ENCODE data around the gene ATP13A4. TPM values are rescaled to one million over a fixed set of nuclear protein-coding genes. Genes with fewer than 3 reads are reported as not detected.

ATP13A4 gene
- total RNA-seq, 2 donors from 2014 or later, result 0.57 to 1.3 TPM

DNA sequence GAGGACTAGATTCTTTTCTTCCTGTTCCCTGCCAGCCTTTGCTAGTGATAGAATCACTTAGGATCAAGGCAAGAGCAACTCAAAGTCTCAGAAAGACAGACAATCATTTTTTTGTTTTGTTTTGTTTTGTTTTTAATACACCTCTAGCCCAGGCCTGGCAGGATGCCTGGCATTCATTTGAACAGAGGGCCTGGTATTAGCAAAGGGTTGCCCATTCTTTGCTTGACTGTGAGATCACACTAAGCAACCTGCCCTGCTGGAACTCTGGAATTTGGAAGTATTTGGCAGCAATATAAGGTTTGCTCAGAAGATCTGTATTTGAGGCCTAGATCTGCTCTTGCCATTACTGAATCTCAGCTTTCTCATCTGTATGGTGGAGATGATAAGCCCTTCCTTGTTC lies 154.4 kb downstream of the ATP13A4 start:
- no peak overlapping the region for H3K4me3 ChIP-seq (ENCODE audit: low read length)
- peaks cover 9% of the 10 kb centered on the region for H3K9me3 ChIP-seq (ENCODE audit: control insufficient read depth, low read length)
- no peak for DNase-seq
- Mint-ChIP-seq H3K4me1 (peaks cover 19% of the 10 kb centered on the region), H3K27me3 (ENCODE audit: insufficient read depth) (peaks cover 5% of the 10 kb centered on the region), H3K36me3 (ENCODE audit: low read depth) (no peaks in the 10 kb centered on the region), H3K9me3 (peaks cover 5% of the 10 kb centered on the region), H3K27ac (no peak overlapping the region), H3K4me3 (no peak overlapping the region)
- no peaks in the 10 kb centered on the region for H3K27me3 ChIP-seq (ENCODE audit: control insufficient read depth, insufficient read depth, low read length, poor library complexity, severe bottlenecking)
- no peak overlapping the region for H3K9ac ChIP-seq (ENCODE audit: extremely low read depth, low read length, poor library complexity, severe bottlenecking)
- TF ChIP-seq, protein P1, sequence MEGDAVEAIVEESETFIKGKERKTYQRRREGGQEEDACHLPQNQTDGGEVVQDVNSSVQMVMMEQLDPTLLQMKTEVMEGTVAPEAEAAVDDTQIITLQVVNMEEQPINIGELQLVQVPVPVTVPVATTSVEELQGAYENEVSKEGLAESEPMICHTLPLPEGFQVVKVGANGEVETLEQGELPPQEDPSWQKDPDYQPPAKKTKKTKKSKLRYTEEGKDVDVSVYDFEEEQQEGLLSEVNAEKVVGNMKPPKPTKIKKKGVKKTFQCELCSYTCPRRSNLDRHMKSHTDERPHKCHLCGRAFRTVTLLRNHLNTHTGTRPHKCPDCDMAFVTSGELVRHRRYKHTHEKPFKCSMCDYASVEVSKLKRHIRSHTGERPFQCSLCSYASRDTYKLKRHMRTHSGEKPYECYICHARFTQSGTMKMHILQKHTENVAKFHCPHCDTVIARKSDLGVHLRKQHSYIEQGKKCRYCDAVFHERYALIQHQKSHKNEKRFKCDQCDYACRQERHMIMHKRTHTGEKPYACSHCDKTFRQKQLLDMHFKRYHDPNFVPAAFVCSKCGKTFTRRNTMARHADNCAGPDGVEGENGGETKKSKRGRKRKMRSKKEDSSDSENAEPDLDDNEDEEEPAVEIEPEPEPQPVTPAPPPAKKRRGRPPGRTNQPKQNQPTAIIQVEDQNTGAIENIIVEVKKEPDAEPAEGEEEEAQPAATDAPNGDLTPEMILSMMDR (conservative IDR thresholded peaks at IDR 0.05), result no peak
- peaks cover 4% of the 10 kb centered on the region for H3K4me1 ChIP-seq (ENCODE audit: control insufficient read depth, insufficient read depth, low read length)
- no peaks in the 10 kb centered on the region for H3K36me3 ChIP-seq (ENCODE audit: control insufficient read depth, insufficient read depth, low read length)
- H3K27ac ChIP-seq (ENCODE audit: low read depth, low read length), result no peak overlapping the region

DNA sequence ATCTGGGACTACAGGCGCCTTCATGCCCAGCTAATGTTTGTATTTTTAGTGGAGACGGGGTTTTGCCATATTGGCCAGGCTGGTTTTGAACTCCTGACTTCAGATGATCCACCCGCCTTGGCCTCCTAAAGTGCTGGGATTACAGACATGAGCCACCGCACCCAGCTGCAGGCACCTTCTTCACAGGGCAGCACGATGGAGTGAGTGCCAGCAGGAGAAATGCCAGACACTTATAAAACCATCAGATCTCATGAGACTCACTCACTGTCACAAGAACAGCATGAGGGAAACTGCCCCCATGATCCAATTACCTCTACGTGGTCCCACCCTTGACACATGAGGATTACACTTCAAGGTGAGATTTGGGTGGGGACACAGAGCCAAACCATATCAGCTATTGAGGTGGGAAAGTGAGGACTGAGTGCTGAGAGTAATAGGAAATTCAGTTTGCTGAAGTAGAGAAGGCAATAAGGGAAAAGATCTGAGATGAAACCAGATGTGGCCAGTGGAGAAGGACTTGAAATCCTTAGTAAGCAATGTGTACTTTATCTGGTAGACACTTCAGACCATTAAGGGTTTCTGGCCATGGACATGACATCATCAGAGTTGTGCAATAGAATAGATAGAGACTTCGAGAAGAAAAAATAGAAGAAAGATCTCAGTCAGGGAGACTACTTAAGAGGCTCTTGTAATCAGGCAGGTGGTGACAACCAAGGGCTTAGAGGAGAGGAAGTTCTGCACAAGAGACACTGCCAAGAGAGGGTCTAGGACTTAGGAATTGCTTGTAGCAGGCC lies 158.0 kb downstream of the ATP13A4 start:
- Mint-ChIP-seq H3K4me1 (peaks cover 5% of the 10 kb centered on the region), H3K27ac (no peak overlapping the region), H3K27me3 (ENCODE audit: insufficient read depth) (peaks cover 12% of the 10 kb centered on the region), H3K4me3 (no peak overlapping the region), H3K36me3 (ENCODE audit: low read depth) (no peaks in the 10 kb centered on the region), H3K9me3 (peaks cover 19% of the 10 kb centered on the region)
- no peak overlapping the region for H3K27ac ChIP-seq (ENCODE audit: low read depth, low read length)
- no peaks in the 10 kb centered on the region for H3K27me3 ChIP-seq (ENCODE audit: control insufficient read depth, insufficient read depth, low read length, poor library complexity, severe bottlenecking)
- no peak for DNase-seq
- H3K4me1 ChIP-seq (ENCODE audit: control insufficient read depth, insufficient read depth, low read length), result peaks cover 4% of the 10 kb centered on the region
- no peaks in the 10 kb centered on the region for H3K36me3 ChIP-seq (ENCODE audit: control insufficient read depth, insufficient read depth, low read length)
- TF ChIP-seq, protein P1 (conservative IDR thresholded peaks at IDR 0.05), result no peak
- WGBS, 2 experiments (ENCODE audit: insufficient coverage in 1 of 2, insufficient read length in 1 of 2), result 92 to 95% methylated on average over 4 to 7 of the region's 7 CpGs
- H3K9me3 ChIP-seq (ENCODE audit: control insufficient read depth, low read length), result peaks cover 6% of the 10 kb centered on the region
- H3K9ac ChIP-seq (ENCODE audit: extremely low read depth, low read length, poor library complexity, severe bottlenecking), result no peak overlapping the region
- no peak overlapping the region for H3K4me3 ChIP-seq (ENCODE audit: low read length)

DNA sequence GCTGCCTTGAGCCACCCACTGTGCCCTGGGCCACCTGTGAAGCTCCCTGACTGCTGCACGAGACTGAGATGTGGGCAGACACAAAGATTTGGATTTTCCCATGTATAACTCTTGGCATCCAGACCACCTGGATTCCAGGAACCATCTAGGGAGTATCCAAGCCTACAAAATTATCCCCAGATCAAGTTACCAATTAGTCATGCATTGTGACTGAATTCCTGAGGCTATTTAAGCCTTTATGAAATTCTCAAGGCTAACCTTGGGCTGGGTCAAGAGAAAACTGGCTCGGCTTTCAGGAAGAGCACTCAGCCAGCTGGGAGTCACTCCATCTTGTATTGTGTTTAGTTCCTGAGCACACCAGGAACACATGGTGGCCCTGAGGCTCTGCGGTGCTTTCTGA lies 162.8 kb downstream of the ATP13A4 start:
- no peak overlapping the region for H3K27ac ChIP-seq (ENCODE audit: low read depth, low read length)
- peaks cover 10% of the 10 kb centered on the region for H3K27me3 Mint-ChIP-seq (ENCODE audit: insufficient read depth)
- TF ChIP-seq, protein P1 (conservative IDR thresholded peaks at IDR 0.05), result no peak
- H3K4me1 ChIP-seq (ENCODE audit: control insufficient read depth, insufficient read depth, low read length), result peaks cover 11% of the 10 kb centered on the region
- H3K9ac ChIP-seq (ENCODE audit: extremely low read depth, low read length, poor library complexity, severe bottlenecking), result no peak overlapping the region
- H3K9me3 ChIP-seq (ENCODE audit: control insufficient read depth, low read length), result peaks cover 13% of the 10 kb centered on the region
- H3K4me1 Mint-ChIP-seq, result peaks cover 27% of the 10 kb centered on the region
- H3K36me3 Mint-ChIP-seq (ENCODE audit: low read depth), result no peaks in the 10 kb centered on the region
- H3K36me3 ChIP-seq (ENCODE audit: control insufficient read depth, insufficient read depth, low read length), result no peaks in the 10 kb centered on the region
- peaks cover 19% of the 10 kb centered on the region for H3K9me3 Mint-ChIP-seq
- H3K4me3 ChIP-seq (ENCODE audit: low read length), result no peak overlapping the region
- DNase-seq, result no peak
- no peak overlapping the region for H3K27ac Mint-ChIP-seq
- no peaks in the 10 kb centered on the region for H3K27me3 ChIP-seq (ENCODE audit: control insufficient read depth, insufficient read depth, low read length, poor library complexity, severe bottlenecking)
- H3K4me3 Mint-ChIP-seq, result no peak overlapping the region
- 89 to 93% methylated on average over 3 of the region's 3 CpGs for WGBS, 2 experiments (ENCODE audit: insufficient coverage in 1 of 2, insufficient read length in 1 of 2)

Measured in endodermal cell (in vitro differentiated cells).